GM13977 (cell line): ENCODE data around the gene PTPRQ.
"Not testable (repeated sequence)": the region's sequence is repeated elsewhere in the genome, so short reads cannot be mapped to it uniquely, and the experiment has no call there.

ENCODE experiments used
- DNase-seq: peaks from one replicate; pipeline ENCODE4 v3.0.0; 2012; ENCODE audit warnings: low spot score
- in situ Hi-C: fragments of 300-500 bp; cut with MboI; formaldehyde crosslinking; loops from one replicate; pipeline ENCODE4 v1.12.0; 2022; ENCODE audit warnings: low sequenced_read_pairs, low pct_unique_long_range_greater_than_20kb, mixed read lengths, inconsistent platforms; ENCODE audit not compliant: unreplicated experiment
- TF ChIP-seq, protein P1 (sequence below): IDR thresholded peaks from 2 replicates; pipeline ENCODE4 v1.5.1; 2012; ENCODE audit warnings: mild to moderate bottlenecking, control low read depth; ENCODE audit not compliant: insufficient read depth; ENCODE audit errors: extremely low read depth, missing control alignments

PTPRQ gene

DNA sequence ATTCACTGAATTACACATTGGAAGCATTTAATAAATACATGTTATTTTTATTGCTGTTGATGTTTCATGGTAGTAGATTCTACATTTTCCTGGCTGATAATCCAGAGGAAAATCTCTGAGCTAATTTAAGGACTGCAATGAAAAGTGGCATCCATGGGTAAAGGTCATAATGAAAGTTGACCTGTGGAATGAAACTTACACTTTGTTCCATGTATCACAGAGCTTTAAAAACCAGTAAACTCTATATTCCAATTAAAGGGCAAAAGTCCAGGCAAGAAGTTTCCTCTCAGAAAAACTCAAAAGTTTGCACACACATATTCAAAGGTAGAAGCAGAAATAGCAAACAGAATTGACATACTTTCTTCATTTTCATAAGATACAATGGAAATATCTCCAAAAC, 218.6 kb downstream of the PTPRQ start:
- TF ChIP-seq, protein P1, sequence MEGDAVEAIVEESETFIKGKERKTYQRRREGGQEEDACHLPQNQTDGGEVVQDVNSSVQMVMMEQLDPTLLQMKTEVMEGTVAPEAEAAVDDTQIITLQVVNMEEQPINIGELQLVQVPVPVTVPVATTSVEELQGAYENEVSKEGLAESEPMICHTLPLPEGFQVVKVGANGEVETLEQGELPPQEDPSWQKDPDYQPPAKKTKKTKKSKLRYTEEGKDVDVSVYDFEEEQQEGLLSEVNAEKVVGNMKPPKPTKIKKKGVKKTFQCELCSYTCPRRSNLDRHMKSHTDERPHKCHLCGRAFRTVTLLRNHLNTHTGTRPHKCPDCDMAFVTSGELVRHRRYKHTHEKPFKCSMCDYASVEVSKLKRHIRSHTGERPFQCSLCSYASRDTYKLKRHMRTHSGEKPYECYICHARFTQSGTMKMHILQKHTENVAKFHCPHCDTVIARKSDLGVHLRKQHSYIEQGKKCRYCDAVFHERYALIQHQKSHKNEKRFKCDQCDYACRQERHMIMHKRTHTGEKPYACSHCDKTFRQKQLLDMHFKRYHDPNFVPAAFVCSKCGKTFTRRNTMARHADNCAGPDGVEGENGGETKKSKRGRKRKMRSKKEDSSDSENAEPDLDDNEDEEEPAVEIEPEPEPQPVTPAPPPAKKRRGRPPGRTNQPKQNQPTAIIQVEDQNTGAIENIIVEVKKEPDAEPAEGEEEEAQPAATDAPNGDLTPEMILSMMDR, result no peak
- no peak for DNase-seq
- in situ Hi-C loops, result no loop called here

DNA sequence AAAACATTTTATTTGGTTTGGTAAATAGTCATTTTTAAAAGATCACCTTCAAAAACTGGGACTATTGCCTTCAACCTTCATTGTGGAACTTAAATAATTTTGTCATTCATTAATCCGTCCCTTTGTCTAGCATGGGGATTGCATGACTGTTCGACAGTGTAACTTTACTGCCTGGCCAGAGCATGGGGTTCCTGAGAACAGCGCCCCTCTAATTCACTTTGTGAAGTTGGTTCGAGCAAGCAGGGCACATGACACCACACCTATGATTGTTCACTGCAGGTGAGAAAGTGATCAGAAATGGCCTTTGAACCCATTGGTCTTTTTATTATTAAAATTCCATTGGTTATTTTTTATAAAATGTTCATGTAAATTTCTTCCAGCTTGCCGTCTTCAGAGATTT, 226.2 kb downstream of the PTPRQ start:
- TF ChIP-seq, protein P1, result no peak
- in situ Hi-C loops, result no loop called here
- DNase-seq, result no peak

DNA sequence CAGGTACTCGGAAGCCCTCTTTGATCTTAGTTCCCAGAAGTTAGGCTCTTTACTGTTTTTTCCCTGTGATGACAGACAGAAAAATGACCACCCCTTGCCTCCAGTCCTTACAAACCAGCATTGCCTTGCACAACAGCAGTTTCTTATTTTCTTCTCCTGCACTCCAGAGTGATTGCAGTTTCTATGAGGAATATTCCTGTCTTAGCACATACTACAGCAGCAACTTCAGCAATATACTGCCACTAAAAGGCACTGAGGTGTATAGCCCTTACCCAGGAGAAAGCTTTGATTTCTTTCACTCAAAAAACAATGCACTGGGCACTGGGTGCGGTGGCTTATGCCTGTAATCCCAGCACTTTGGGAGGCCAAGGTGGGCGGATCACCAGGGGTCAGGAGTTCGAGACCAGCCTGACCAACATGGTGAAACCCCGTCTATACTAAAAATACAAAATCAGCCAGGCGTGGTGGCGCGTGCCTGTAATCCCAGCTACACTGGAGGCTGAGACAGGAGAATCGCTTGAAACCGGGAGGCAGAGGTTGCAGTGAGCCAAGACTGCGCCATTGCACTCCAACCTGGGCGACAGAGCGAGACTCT, 232.1 kb downstream of the PTPRQ start:
- DNase-seq, in situ Hi-C loops: not testable (repeated sequence)

DNA sequence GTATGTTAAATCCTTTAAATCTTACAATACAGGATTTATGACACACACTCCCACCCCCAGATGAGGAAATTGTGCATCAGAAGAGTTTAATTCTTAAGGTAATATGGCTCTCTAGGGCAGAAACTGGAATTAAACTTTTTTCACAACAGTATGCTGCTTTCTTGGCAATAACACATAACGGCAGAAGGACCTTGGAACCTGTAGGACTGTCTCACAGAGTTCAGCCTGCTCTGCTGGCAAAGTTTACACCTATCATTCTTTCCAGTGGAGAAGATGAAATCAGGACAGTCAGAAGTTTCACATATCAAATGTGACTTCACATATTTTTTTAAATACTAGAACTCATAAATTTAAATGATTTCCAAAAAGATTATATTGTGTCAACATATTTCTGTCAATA, 232.8 kb downstream of the PTPRQ start:
- TF ChIP-seq, protein P1, result no peak
- in situ Hi-C loops, result no loop called here
- no peak for DNase-seq

DNA sequence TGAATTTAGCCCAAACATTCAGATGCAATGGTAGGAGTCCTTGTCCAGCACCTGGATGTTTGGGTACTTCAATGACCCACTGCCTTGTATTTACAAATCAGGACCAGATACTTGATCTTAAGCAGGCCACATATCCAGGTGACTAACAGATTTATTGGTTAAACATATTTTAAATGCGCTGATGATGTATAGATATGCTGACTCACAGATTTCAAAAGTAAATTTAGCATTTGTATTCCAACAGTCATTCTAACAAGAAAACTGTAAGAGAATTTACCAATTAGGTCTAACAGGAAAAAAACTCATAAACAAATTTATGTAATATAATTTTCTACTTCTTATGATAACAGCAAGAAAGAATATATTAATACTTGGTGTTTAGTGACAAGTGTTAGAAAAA, 234.0 kb downstream of the PTPRQ start:
- in situ Hi-C loops, result no loop called here
- no peak for DNase-seq
- TF ChIP-seq, protein P1, result no peak

DNA sequence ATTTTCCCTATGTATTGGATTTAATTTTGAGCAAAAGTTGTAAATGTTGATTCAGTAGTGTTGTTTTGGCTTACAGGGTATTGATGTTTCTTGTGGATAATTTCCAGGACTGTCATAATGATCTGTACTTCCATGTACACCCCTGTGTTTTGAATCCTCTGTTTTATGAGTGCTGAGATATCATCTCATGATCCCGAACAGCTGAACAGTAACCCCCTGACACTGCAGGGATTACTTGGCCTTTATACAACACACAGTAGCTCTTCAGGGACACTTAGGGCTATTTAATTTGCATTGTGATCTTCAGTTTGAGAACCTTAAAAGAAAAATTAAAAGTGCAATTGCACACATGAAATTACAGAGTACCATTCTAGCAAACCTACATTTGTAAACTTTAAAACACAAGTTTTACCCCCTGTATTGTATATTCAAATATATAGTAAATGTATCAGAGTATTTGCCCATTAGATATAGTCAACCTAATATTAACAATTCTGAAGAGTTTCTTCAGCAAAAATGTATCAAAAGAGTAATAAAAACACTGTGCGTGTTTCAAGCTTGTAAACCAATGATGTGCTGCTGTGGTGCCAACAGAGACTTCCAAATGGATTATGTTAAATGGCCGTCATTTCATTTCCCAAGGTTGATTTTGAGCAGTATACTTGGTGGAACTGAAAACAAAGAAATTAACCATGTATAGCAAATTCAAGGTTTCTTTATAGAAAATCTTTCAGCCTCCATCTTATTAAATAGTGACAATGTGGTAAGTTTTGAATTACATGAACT, 235.5 kb downstream of the PTPRQ start:
- in situ Hi-C loops, result no loop called here
- TF ChIP-seq, protein P1, result no peak
- no peak for DNase-seq

DNA sequence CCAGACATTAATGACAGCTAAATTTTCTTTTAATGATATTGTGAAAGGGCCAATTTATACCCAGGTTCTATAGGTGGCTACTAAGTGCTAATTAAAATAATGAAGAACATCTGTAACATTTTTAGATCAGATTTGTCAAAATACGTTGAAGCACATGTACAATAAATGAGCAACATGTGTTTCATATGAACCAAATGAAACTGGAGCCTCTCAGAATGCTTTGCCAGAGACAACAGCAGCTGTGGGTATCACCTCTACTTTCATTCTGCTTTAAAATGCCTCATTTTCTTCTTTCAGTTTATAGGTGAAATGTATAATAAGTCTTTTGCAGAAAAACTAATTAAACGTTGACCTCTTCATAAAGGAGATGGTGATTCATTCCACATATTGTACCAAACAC, 237.3 kb downstream of the PTPRQ start:
- TF ChIP-seq, protein P1, result no peak
- in situ Hi-C loops, result no loop called here
- DNase-seq, result no peak
